Mesenteric fat pad (tissue), 1 donor: Measurements from ENCODE around the gene MRPL55. TPM values are rescaled to one million over a fixed set of nuclear protein-coding genes. Genes with fewer than 3 reads are reported as not detected.

Experiments
- DNase-seq: peaks from one replicate; pipeline ENCODE4 v3.0.0-alpha.2; 2020; ENCODE audit warnings: low spot score
- total RNA-seq: library from RNA; stranded (reverse); fragmentation: NEBNext Ultra II Directional; extraction: Animal tissue kit (Norgen Biotek cat#: 25700); gene quantifications from one replicate; pipeline ENCODE4 v1.2.1, GENCODE V29; 2021
- donor health status: DM: yes; HTN: yes; CAD: no.

The MRPL55 gene
- total RNA-seq, 1 donor from 2014 or later = 38.9 TPM

DNA sequence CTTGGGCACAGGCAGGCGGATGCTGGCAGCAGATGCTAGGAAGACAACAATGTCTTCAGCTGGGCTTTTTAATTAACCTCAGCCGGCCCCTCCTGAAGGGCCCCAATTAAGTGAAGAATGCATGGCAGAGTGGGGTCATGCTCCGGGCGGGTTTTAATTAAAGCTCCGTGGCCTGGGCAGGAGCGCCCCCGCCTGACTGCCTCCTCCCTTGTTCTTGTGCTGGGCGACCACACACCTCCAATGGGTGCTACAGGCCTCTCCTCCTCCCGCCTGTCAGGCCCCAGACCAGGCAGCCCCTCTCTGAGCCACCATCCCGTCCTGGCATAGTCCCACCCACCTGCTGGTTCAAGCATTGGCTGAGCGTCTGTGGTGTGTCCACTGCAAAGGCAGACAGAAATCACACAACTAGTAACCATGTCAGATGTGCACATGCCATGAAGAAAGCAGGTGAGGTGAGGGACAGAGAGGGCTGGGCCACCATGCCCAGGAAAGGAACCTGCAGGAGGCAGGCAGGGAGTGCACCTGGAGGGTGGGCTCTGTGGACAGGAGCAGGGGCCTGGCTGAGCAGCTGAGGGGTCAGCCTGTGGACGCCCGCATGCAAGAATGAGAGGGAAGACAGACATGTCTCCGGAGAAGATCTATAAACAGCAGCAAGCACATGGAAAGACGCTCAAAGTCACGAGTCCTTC lies 35.1 kb downstream of the MRPL55 start:
- peak; percentile 82 for DNase-seq

DNA sequence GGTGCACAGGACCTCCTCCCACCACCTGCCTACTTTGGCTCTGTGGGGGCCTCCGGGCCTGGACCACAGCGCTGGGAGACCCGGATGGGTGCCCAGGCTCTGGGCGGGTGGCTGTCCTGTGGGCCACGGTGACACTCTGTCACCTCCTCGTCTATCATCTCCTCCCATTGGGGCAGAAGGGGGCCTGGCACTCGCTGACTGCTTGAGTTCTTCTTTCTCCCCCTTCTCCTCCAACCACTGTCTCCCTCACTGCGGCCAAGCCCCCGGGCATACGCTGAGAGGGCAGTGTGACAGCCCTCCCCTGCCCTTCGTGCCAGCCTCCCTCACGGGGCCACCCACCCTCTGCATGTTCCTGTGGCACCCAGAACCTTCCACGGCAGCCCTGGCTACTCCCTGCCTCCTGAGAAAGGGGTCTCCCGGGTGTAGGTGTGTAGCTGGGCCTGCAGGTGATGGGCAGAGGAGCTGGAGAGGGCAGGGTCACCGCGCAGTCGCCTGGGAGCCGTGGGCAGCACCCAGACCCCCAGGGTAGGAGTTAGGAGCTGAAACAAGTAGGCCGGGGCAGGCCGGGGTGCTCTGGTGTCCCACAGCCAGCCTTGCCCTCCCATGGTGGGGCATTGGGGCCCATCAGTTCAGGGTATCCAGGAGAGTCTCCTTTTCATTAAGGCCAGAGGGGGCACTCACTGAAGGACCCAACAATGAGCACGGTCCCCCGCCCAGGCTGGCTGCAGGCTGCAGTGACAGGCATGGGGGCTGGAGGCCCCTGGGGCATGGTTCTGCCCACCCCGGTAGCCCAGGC lies 35.8 kb downstream of the MRPL55 start:
- DNase-seq = peak; percentile 84

DNA sequence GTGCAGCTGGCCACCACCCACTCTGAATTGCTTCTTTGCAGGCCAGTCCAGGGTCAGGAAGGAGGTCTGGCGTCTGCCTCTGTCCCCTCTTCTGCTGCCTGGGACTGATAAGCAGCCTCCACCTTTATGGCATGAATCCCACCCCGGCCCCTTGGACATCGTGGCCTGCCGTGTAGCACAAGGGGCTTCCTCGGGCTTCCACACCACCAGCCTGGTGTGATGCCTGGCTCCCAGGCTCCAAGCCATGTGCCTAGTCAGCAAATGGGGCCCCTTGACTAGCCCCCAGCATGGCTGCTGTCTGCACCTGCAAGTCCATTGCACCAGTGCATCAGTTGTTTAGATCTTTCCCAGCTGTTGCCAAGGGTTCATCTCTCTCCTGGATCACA lies 36.4 kb downstream of the MRPL55 start:
- DNase-seq = peak; percentile 67

DNA sequence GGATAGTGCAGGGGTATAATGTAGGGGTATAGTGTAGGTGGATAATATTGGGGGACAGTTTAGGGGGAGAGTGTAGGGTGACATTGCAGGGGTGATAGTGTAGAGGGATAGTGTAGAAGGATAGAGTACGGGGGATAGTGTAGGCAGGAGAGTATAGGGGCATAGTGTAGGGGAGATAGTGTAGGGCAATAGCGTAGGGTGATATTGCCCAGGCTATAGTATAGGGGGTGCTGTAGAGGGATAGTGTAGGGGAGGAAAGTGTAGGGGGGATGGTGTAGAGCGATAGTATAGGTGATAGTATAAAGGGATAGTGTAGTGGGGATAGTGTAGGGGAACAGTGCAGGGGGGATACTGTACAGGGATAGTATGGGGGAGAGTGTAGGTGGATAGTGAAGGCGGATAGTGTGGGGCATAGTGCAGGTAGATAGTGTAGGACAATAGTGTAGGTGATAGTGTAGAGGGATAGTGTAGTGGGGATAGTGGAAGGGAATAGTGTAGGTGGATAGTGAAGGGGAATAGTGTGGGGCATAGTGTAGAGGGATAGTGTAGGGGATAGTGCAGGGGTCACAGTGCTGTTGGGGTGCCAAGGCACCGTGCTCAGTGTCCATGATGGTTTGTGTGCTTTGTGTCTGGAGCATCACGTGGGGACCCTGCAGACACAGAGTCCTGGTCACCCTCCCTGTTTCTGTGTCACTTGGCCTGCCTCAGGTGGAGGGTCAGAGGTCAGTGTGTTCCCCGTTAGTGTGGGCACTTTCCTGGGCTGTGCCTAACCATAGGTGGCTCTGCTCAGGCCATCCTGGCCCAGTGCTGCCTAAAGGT lies 37.1 kb downstream of the MRPL55 start:
- DNase-seq = peak; percentile 71

DNA sequence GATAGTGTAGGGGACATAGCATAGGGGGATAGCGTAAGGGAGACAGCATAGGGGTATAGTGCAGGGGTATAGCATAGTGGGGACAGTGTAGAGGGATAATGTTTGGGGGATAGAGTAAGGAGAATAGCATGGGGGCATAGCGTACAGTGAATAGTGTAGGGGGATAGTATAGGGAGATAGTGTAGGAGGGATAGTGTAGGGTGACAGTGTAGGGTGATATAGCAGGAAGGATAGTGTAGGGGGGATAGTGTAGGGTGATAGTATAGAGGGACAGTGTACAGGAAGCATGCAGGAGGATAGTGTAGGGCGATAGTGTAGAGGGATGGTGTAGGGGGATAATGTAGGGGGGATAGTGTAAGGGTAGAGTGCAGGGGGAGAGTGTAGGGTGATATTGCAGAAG lies 38.2 kb downstream of the MRPL55 start:
- DNase-seq = no peak

DNA sequence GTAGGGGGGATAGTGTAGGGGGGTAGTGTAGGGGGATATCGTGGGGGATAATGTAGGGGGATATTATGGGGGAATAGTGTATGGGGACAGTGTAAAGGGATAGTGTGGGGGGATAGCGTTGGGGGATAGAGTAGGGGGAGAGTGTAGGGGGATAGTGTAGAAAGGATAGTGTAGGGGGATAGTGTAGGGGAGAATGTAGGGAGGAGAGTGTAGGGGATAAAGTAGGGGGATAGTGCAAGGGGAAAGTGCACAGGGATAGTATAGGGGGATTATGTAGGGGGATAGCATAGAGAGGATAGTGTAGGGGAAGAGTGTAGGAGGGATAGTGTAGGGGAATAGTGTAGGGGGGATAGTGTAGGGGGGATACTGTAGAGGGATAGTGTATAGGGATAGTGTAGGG lies 38.9 kb downstream of the MRPL55 start:
- no peak for DNase-seq

DNA sequence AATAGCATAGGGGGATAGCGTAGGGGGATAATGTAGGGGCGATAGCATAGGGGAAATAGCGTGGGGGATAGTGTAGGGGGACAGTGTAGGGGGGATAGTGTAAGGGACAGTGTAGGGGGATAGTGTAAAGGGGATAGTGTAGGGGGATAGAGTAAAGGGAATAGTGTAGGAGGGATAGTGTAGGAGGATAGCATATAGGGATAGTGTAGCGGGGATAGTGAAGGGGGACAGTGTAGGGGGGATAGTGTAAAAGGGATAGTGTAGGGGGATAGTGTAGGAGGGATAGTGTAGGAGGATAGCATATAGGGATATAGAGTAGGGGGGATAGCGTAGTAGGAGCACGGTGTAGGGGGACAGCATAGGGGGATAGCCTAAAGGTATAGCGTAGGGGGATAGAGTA lies 40.7 kb downstream of the MRPL55 start:
- no peak for DNase-seq

DNA sequence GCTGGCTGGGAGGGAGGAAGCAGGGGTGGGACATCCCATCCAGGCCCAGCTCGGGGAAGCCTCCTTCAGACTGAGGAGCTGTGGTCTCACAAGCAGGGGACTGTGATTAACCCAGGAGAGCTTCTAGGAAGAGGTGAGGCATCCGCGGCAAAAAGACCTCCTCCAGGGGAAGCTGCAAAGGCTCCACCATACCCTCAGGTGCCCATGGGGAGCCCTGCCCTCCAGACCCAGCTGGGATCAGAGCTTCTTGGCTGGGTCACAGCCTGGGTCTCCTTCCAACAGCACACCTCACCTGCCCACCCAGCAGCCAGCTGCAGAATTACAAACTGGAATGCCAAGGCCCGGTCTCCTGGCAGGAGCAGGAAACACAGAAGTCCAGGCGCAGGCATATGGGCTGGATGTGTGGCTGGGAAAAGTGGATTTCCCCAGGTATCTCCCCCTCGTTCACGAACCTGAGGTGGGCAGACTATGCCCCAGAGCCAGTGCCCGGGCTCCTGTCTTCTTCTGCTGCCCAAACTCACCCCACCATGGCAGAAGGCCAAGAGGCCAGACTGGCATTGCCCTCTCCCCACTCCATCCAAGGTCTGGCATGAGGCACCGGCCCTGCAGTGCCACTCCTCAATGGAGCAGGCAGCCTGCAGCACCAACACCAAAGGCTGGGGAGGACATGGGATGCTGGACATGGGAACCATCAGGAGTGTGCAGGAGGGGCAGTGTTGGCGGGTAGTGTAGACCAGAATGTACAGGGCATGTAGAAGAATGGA lies 42.0 kb downstream of the MRPL55 start:
- DNase-seq = peak; percentile 55

DNA sequence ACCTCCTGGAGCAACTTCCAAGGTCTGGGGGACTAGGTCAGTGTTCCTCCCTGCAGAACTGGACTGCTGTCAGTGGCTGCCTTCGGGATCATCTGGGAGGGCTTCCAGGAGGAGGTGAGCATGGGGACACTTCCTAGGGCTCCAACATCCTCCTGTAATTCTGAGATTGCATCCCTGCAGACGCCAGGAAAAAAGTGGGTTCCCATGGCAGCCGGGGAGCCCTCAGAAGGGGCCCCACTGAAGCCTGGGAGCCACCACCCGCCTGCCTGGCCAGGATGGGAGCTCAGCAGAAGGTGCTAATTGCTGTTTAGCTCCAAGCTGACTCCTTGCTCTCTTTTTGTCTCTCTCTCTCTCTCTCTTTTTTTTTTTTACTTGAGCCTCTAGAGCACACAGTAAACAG lies 42.7 kb downstream of the MRPL55 start:
- no peak for DNase-seq

DNA sequence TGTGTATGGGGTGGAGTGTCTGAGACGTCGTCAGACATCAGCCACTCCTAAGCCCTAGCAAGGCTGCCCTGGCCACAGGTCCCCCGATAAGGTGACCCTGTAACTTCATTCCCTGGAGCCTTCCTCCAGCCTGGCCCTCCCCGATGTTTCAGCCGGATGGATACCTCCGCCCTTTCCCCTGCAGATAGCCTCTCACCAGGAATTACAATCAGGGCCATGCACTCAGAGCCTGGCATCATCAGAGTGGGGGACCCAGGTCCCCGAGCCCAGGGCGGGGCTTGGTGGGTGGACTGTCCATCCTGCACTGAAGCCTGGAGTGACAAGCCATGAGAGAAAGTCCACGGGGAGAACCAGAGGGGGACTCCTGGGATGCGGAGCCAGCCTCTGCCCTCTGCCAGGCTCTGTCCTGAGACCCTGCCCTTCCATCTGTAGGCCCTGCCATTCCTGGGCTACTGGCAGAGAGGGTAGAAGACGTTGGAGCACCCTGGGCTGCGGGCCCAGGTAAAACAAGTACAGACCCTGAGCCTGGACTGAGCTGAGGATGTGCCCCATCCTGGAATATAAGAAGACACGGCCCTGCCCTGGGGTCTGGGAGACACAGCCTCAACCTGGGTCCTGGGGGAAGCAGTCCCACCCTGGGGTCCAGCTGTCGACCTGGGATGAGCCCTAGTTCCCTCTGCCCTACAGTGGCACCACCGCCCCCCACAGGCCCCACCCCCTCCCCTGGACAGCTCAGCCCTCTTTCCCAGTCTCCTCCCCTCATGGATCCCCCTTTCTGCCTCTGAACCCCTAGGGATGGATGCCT lies 43.4 kb downstream of the MRPL55 start:
- DNase-seq = peak; percentile 77

DNA sequence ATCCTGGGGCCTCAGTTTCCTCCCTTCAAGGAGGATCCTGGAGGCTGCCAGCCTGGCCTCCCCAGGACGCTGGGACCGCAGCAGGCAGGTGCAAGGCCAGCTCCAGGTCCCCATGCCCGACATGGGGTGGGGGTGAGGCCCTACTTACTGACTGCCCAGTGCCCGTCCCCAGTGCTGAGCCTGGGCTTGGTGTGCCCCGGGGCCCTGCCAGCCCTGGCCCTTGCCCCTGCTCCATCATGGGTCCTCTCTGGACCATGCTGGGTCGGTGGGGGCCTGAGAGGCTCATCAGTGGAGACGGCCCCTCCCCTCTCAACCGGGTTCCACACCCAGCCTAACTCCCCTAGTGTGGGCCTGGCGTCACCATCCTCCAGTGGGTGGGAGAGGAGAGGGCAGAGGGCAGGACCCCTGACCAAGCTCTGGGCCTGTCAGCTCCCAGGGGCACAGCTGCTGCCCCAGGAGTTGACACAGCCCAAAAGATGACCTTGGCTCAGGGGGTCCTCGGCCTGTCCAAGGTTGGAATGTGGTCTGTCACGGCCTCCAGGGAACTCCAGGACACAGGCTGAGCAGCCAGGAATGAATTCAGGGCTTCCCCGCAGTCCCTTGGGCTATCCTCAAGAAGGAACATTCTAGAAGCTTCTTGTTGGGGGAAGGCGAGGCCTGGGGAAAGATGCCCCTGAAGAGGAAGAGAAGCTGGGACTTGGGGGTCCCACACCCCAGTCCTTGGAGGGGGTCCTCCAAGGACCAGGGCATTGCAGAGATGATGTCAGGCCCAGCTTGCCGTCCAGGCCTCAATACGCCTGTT lies 44.2 kb downstream of the MRPL55 start:
- DNase-seq = peak; percentile 65

DNA sequence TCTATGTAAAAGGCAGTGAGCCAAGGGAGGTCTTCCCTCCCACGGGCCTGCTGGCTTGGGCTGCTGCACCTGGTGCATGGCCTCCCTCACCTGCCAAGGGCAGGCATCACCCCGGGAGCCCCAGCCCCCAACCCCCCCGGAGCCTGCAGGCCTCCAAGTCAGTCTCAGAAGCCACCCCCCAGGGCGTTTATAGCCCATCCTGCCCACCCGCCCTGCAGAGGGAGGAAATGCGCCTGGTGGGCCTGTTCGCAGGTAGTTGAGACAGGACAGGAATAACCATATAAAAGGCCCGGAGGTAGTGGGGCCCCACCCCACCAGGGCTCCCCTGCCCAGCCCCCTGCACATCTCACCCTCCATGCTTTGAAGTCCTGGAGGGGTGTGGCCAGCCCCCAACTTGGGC lies 44.8 kb downstream of the MRPL55 start:
- peak; percentile 74 for DNase-seq

DNA sequence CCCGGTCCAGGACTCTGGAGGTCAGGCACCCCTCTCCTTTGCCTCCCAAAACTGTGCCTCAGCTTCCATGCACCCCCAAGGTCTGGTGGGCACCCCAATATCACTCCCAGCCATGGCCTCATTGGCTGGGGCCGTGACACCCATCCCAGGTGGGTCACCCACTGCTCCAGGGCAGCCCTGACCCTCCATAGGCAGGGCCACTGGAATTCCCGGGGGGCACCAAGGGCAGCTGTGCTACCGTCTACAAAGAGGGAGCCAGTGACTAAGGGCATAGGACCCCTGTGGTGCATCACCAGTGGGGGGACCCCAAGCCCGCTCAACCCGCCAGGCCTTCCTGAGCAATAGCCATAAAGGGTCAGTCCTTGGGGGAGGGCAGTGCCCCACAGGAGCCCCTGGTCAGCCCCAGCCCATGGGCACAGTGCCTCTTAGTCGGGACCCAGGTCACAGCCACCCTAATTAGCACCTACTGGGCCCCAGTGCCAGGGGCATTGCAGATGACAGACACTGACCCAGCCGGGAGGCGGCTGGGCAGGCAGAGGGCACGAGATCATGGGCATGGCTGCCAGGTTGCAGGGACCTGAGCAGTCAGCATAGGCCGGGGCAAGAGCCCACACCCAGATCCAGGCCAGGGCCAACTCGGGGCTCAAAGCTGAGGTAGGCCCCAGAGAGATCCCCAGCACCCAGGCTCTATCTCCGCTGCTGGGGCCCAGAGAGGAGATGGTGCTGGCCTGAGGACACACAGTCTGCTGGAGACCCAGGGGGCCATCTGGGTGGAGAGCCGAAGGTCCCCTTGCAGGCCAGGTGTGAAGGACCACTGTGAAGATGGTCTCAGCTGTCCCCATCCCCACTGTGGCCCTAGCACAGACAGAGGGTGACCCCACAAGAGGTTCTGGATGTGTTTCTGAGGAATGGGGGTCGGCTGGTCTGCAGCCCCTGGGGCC lies 45.6 kb downstream of the MRPL55 start:
- peak; percentile 75 for DNase-seq

DNA sequence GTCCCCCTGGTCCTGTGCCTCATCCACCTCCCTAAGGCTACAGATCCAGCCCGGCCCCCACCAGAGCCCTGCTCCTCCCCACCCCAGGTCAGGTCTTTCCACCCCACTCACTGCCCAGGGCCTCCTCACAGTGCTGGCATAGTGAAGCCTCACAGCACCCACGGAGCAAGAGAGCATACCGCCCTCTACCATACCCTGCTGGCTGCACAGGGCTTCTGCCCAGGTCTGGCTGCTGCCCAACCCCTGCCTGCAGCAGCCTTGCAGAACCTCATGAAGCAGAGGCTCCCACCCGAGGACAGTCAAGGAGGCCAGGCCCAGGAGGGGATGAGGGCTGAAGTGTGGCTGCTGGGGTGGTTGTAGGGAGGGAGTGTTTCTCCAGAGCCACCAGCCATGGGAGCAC lies 46.3 kb downstream of the MRPL55 start:
- no peak for DNase-seq

DNA sequence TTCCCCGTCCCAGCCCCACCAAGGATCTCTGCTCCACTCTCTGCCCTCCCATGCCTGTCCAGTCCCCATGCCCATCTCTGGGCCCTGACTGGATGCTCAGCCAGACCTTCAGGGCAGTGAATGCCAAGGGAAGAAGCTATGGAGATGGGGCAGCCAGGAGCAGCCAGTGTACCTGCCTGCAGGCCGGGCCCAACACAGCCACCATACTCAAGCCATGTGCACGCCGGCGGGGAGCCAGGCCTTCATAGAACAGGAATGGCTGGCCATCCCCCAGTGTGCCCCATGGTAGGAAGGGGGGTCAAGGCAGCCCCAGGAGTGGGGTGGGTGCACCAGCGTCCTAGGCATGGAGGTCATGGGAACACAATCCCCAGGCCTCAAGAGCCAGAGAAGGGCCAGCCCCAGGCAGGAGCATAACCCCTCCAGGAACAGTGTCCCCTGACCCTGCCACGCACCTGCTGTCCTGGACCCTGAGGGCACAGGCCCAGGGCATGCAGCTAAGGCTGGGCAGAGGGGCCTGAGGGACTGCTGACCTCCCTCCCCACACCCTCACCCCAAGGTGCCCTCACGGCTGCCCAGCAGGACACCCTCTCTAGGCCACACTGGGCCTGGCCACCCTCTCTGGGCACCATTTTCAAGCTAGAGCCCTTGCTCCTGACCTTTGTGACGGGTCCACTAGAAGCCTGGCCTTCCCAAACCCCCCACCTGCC lies 46.9 kb downstream of the MRPL55 start:
- DNase-seq = peak; percentile 73

DNA sequence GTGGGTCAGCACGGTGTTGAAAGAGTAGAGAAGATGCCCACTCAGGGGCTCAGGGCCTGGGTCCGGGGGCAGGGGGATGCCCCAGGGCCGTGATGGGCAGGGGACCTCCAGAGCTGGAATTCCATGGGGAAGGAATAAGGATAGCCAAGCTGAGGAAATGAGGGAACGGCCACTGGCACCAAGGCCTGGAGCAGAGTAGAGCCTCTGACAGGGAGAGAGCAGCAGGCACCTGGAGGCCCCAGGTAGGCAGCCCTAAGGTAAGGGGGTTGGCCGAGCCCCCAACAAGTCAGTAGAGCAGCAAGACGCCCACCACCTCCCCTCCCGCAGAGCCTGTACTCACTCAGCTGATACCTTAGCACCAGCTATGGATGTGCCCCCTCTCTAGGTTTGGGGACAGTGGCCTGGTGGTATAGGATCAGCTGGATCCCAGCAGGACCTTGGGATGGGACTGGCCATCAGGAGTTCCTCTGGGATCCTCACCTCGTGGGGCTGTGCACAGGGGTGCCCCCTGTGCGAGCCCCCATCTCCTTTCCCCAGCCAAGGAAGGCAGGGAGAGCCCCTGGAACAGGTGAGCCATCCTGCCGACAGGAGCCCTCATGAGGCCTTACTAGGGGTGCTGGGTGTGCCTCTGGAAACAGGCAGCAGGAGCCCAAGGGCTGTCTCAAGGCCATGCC lies 47.6 kb downstream of the MRPL55 start:
- peak; percentile 57 for DNase-seq
